ENCODE measurements around the gene NTRK3. TPM values are rescaled to one million over a fixed set of nuclear protein-coding genes. Genes with fewer than 3 reads are reported as not detected.

The NTRK3 gene
- total RNA-seq, 4 donors from 2014 or later: 0.51 to 22.2 (median 10.1) TPM

GRCh38 chr15:88179562-88179961, 77.0 kb downstream of the NTRK3 start:
- TF ChIP-seq CTCF (IDR thresholded peaks at IDR 0.05; ENCODE audit: low read depth): no peak

- no peak for TF ChIP-seq CTCF (IDR thresholded peaks at IDR 0.05; ENCODE audit: low read depth)
Observed at GRCh38 chr15:88178631-88179030, 77.9 kb downstream of the NTRK3 start.

- no peak for TF ChIP-seq CTCF (IDR thresholded peaks at IDR 0.05; ENCODE audit: low read depth)
Observed at GRCh38 chr15:88177451-88177850, 79.1 kb downstream of the NTRK3 start.

- TF ChIP-seq CTCF (IDR thresholded peaks at IDR 0.05; ENCODE audit: low read depth): no peak
Observed at GRCh38 chr15:88174571-88174970, 82.0 kb downstream of the NTRK3 start.

- TF ChIP-seq CTCF (IDR thresholded peaks at IDR 0.05; ENCODE audit: low read depth): no peak
Observed at GRCh38 chr15:88166082-88166993, 90.2 kb downstream of the NTRK3 start.

- no peak for TF ChIP-seq CTCF (IDR thresholded peaks at IDR 0.05; ENCODE audit: low read depth)
Observed at GRCh38 chr15:88161636-88162035, 94.9 kb downstream of the NTRK3 start.

- no peak for TF ChIP-seq CTCF (IDR thresholded peaks at IDR 0.05; ENCODE audit: low read depth)
Observed at GRCh38 chr15:88155310-88155709, 101.2 kb downstream of the NTRK3 start.
